GM04504 (cell line): ENCODE data around the gene MED13L.

Experiments used
- DNase-seq: peaks from one replicate; pipeline ENCODE4 v3.0.0-alpha.2; 2012; ENCODE audit warnings: low read depth

The MED13L gene

GRCh38 chr12:115973066-115973465, 304.4 kb downstream of the MED13L start:
- no peak for DNase-seq

- DNase-seq, result no peak
Observed at GRCh38 chr12:115972241-115972640, 305.3 kb downstream of the MED13L start.

- no peak for DNase-seq
Observed at GRCh38 chr12:115968211-115968610, 309.3 kb downstream of the MED13L start.

- DNase-seq, result no peak
Observed at GRCh38 chr12:115966376-115966775, 311.1 kb downstream of the MED13L start.

GRCh38 chr12:115964626-115965025, 312.9 kb downstream of the MED13L start:
- no peak for DNase-seq

GRCh38 chr12:115964214-115964613, 313.3 kb downstream of the MED13L start:
- no peak for DNase-seq

- DNase-seq, result no peak
Observed at GRCh38 chr12:115962216-115962615, 315.3 kb downstream of the MED13L start.

GRCh38 chr12:115960868-115961802, 316.4 kb downstream of the MED13L start:
- DNase-seq, result no peak

GRCh38 chr12:115957686-115958290, 319.7 kb downstream of the MED13L start:
- no peak for DNase-seq

GRCh38 chr12:115956659-115957058, 320.8 kb downstream of the MED13L start:
- no peak for DNase-seq

- DNase-seq, result no peak
Observed at GRCh38 chr12:115956236-115956635, 321.3 kb downstream of the MED13L start.

- DNase-seq, result no peak
Observed at GRCh38 chr12:115953450-115953849, 324.0 kb downstream of the MED13L start.

GRCh38 chr12:115953031-115953430, 324.5 kb downstream of the MED13L start:
- no peak for DNase-seq

- no peak for DNase-seq
Observed at GRCh38 chr12:115950959-115951358, 326.5 kb downstream of the MED13L start.

GRCh38 chr12:115949675-115950074, 327.8 kb downstream of the MED13L start:
- DNase-seq, result no peak

GRCh38 chr12:115947696-115948062, 329.8 kb downstream of the MED13L start:
- no peak for DNase-seq

- DNase-seq, result no peak
Observed at GRCh38 chr12:115946867-115947695, 330.4 kb downstream of the MED13L start.

GRCh38 chr12:115946092-115946491, 331.4 kb downstream of the MED13L start:
- DNase-seq, result no peak

- no peak for DNase-seq
Observed at GRCh38 chr12:115945491-115945885, 332.0 kb downstream of the MED13L start.

- DNase-seq, result no peak
Observed at GRCh38 chr12:115944837-115945490, 332.5 kb downstream of the MED13L start.

GRCh38 chr12:115944392-115944742, 333.1 kb downstream of the MED13L start:
- no peak for DNase-seq
